HepG2 (cell line): Measurements from ENCODE around the gene PUM1. TPM values are rescaled to one million over a fixed set of nuclear protein-coding genes. Genes with fewer than 3 reads are reported as not detected.

Experiments used
- ATF7-NPFF ChIP-seq: sonication (generic); formaldehyde crosslinking; IDR thresholded peaks from 2 replicates; pipeline ENCODE4 v1.8.1; 2023; ENCODE audit warnings: mild to moderate bottlenecking, low read depth, missing genetic modification reagents, moderate library complexity
- HOXA9 ChIP-seq: sonication (generic); formaldehyde crosslinking; IDR thresholded peaks from 2 replicates; pipeline ENCODE4 v1.8.1; 2022; ENCODE audit warnings: missing genetic modification reagents, mild to moderate bottlenecking, moderate library complexity, borderline replicate concordance
- KDM1A ChIP-seq: IDR thresholded peaks from 2 replicates; pipeline ENCODE4 v1.6.1; 2016; ENCODE audit warnings: missing compliant biosample characterization
- MIER2 ChIP-seq: IDR thresholded peaks from 2 replicates; pipeline ENCODE4 v1.6.1; 2016; ENCODE audit warnings: missing biosample characterization, missing genetic modification reagents
- NAIF1 ChIP-seq: sonication (generic); formaldehyde crosslinking; IDR thresholded peaks from 2 replicates; pipeline ENCODE4 v1.5.0; 2020; ENCODE audit warnings: mild to moderate bottlenecking, missing genetic modification reagents, borderline replicate concordance
- RXRB ChIP-seq: IDR thresholded peaks from 2 replicates; pipeline ENCODE4 v1.6.1; 2016; ENCODE audit warnings: borderline replicate concordance, missing genetic modification reagents, missing compliant biosample characterization
- U2AF2 ChIP-seq: fragments of 200-400 bp; formaldehyde crosslinking; IDR thresholded peaks from 2 replicates; pipeline ENCODE4 v1.6.1; 2017; ENCODE audit warnings: low read depth, mild to moderate bottlenecking, low read length
- ZNF33A ChIP-seq: sonication (generic); formaldehyde crosslinking; IDR thresholded peaks from 2 replicates; pipeline ENCODE4 v1.5.1; 2020; ENCODE audit warnings: missing genetic modification reagents, mild to moderate bottlenecking, moderate library complexity, borderline replicate concordance
- polyA plus RNA-seq, 8 experiments: library from polyadenylated mRNA; depleted of rRNA in 3 of 8; stranded (reverse) in 7 of 8; unstranded in 1 of 8; fragments of >200 nt; fragmentation: Illumina TruSeq in 4 of 8; extraction: Trizol in 4 of 8; gene quantifications; 2 replicates each; pipeline versions ENCODE4 v1.2.1 to v1.2.3, GENCODE V29; 2011 to 2016; ENCODE audit warnings: low read depth in 4 of 8, missing spikeins in 1 of 8, mixed read lengths in 1 of 8; ENCODE audit not compliant: insufficient read depth in 1 of 8
- total RNA-seq, 5 experiments: library from RNA; depleted of rRNA; stranded (reverse); fragments of >200 nt; fragmentation: Illumina TruSeq; extraction: Trizol; gene quantifications; 2 replicates each; pipeline ENCODE4 v1.2.3, GENCODE V29; 2016; ENCODE audit warnings: low read depth in 1 of 5
- TF ChIP-seq, protein P1 (sequence below): sonication (generic); formaldehyde crosslinking; IDR thresholded peaks from 2 replicates; pipeline ENCODE4 v1.5.1; 2020; ENCODE audit warnings: mild to moderate bottlenecking, missing genetic modification reagents, borderline replicate concordance
- TF ChIP-seq, protein P2 (sequence below): sonication (generic); formaldehyde crosslinking; IDR thresholded peaks from 2 replicates; pipeline ENCODE4 v1.4.0; 2020; ENCODE audit warnings: missing genetic modification reagents
- TF ChIP-seq, protein P3 (sequence below): sonication (generic); formaldehyde crosslinking; IDR thresholded peaks from 2 replicates; pipeline ENCODE4 v1.5.0; 2020; ENCODE audit warnings: mild to moderate bottlenecking, missing genetic modification reagents
- TF ChIP-seq, protein P4 (sequence below): sonication (generic); formaldehyde crosslinking; IDR thresholded peaks from 2 replicates; pipeline ENCODE4 v1.4.0; 2020; ENCODE audit warnings: mild to moderate bottlenecking, missing genetic modification reagents
- TF ChIP-seq, protein P5 (sequence below): sonication (generic); formaldehyde crosslinking; IDR thresholded peaks from 2 replicates; pipeline ENCODE4 v1.4.0; 2020; ENCODE audit warnings: mild to moderate bottlenecking, missing genetic modification reagents

Gene PUM1
- total and polyA plus RNA-seq, 2 of the 13 experiments (the other 11 are each of a cell fraction or from before 2014, with no cell fraction given), result 64.7 to 91.0 TPM

DNA sequence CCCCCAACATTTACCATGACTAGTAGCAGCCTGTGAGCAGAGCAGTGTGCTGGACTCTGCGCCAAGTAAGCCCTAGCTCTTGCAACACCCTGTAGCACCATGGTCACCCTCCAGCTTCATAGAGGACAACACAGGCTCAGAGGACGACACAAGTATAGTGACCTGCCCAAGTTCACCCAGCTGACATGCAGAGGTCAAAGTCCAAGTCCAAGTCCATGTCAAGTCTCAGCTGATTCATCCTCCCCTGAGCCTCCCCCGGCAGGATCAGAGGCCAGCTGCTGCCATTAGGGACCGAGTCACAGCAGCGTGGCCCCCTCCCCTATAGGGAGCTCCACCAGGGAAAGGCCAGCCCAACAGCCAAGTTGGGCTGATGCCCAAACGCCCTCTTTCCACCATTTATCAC, 172.8 kb downstream of the PUM1 start (continued):
- TF ChIP-seq, protein P1, sequence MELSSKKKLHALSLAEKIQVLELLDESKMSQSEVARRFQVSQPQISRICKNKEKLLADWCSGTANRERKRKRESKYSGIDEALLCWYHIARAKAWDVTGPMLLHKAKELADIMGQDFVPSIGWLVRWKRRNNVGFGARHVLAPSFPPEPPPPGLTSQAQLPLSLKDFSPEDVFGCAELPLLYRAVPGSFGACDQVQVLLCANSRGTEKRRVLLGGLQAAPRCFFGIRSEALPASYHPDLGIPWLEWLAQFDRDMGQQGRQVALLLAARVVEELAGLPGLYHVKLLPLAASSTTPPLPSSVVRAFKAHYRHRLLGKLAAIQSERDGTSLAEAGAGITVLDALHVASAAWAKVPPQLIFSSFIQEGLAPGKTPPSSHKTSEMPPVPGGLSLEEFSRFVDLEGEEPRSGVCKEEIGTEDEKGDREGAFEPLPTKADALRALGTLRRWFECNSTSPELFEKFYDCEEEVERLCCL (CRISPR knock-in tag), result no peak
- TF ChIP-seq, protein P2, sequence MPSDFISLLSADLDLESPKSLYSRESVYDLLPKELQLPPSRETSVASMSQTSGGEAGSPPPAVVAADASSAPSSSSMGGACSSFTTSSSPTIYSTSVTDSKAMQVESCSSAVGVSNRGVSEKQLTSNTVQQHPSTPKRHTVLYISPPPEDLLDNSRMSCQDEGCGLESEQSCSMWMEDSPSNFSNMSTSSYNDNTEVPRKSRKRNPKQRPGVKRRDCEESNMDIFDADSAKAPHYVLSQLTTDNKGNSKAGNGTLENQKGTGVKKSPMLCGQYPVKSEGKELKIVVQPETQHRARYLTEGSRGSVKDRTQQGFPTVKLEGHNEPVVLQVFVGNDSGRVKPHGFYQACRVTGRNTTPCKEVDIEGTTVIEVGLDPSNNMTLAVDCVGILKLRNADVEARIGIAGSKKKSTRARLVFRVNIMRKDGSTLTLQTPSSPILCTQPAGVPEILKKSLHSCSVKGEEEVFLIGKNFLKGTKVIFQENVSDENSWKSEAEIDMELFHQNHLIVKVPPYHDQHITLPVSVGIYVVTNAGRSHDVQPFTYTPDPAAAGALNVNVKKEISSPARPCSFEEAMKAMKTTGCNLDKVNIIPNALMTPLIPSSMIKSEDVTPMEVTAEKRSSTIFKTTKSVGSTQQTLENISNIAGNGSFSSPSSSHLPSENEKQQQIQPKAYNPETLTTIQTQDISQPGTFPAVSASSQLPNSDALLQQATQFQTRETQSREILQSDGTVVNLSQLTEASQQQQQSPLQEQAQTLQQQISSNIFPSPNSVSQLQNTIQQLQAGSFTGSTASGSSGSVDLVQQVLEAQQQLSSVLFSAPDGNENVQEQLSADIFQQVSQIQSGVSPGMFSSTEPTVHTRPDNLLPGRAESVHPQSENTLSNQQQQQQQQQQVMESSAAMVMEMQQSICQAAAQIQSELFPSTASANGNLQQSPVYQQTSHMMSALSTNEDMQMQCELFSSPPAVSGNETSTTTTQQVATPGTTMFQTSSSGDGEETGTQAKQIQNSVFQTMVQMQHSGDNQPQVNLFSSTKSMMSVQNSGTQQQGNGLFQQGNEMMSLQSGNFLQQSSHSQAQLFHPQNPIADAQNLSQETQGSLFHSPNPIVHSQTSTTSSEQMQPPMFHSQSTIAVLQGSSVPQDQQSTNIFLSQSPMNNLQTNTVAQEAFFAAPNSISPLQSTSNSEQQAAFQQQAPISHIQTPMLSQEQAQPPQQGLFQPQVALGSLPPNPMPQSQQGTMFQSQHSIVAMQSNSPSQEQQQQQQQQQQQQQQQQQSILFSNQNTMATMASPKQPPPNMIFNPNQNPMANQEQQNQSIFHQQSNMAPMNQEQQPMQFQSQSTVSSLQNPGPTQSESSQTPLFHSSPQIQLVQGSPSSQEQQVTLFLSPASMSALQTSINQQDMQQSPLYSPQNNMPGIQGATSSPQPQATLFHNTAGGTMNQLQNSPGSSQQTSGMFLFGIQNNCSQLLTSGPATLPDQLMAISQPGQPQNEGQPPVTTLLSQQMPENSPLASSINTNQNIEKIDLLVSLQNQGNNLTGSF (CRISPR knock-in tag), result no peak
- TF ChIP-seq MIER2 (CRISPR knock-in tag) (no peak), ZNF33A (no peak), KDM1A (CRISPR knock-in tag) (no peak), ATF7-NPFF (CRISPR knock-in tag) (no peak), HOXA9 (no peak), U2AF2 (no peak), RXRB (peak; percentile 81), NAIF1 (CRISPR knock-in tag) (no peak)
- TF ChIP-seq, protein P3, sequence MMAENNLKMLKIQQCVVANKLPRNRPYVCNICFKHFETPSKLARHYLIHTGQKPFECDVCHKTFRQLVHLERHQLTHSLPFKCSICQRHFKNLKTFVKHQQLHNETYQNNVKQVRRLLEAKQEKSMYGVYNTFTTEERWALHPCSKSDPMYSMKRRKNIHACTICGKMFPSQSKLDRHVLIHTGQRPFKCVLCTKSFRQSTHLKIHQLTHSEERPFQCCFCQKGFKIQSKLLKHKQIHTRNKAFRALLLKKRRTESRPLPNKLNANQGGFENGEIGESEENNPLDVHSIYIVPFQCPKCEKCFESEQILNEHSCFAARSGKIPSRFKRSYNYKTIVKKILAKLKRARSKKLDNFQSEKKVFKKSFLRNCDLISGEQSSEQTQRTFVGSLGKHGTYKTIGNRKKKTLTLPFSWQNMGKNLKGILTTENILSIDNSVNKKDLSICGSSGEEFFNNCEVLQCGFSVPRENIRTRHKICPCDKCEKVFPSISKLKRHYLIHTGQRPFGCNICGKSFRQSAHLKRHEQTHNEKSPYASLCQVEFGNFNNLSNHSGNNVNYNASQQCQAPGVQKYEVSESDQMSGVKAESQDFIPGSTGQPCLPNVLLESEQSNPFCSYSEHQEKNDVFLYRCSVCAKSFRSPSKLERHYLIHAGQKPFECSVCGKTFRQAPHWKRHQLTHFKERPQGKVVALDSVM (CRISPR knock-in tag), result peak; percentile 58; the same call in 1 of the 2 replicates
- TF ChIP-seq, protein P4, sequence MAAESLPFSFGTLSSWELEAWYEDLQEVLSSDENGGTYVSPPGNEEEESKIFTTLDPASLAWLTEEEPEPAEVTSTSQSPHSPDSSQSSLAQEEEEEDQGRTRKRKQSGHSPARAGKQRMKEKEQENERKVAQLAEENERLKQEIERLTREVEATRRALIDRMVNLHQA (CRISPR knock-in tag), result no peak
- TF ChIP-seq, protein P5, sequence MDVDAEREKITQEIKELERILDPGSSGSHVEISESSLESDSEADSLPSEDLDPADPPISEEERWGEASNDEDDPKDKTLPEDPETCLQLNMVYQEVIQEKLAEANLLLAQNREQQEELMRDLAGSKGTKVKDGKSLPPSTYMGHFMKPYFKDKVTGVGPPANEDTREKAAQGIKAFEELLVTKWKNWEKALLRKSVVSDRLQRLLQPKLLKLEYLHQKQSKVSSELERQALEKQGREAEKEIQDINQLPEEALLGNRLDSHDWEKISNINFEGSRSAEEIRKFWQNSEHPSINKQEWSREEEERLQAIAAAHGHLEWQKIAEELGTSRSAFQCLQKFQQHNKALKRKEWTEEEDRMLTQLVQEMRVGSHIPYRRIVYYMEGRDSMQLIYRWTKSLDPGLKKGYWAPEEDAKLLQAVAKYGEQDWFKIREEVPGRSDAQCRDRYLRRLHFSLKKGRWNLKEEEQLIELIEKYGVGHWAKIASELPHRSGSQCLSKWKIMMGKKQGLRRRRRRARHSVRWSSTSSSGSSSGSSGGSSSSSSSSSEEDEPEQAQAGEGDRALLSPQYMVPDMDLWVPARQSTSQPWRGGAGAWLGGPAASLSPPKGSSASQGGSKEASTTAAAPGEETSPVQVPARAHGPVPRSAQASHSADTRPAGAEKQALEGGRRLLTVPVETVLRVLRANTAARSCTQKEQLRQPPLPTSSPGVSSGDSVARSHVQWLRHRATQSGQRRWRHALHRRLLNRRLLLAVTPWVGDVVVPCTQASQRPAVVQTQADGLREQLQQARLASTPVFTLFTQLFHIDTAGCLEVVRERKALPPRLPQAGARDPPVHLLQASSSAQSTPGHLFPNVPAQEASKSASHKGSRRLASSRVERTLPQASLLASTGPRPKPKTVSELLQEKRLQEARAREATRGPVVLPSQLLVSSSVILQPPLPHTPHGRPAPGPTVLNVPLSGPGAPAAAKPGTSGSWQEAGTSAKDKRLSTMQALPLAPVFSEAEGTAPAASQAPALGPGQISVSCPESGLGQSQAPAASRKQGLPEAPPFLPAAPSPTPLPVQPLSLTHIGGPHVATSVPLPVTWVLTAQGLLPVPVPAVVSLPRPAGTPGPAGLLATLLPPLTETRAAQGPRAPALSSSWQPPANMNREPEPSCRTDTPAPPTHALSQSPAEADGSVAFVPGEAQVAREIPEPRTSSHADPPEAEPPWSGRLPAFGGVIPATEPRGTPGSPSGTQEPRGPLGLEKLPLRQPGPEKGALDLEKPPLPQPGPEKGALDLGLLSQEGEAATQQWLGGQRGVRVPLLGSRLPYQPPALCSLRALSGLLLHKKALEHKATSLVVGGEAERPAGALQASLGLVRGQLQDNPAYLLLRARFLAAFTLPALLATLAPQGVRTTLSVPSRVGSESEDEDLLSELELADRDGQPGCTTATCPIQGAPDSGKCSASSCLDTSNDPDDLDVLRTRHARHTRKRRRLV (CRISPR knock-in tag), result no peak
